ENCODE measurements around the gene SIGMAR1. TPM values are rescaled to one million over a fixed set of nuclear protein-coding genes. Genes with fewer than 3 reads are reported as not detected.
"Not testable (repeated sequence)": the region's sequence is repeated elsewhere in the genome, so short reads cannot be mapped to it uniquely, and the experiment has no call there.

Gene SIGMAR1
- total RNA-seq, 1 donor from 2014 or later, result 79.7 TPM

GRCh38 chr9:34646211-34647083, 8.9 kb upstream of the SIGMAR1 start, which contains the start of gene GALT:
TSS of gene GALT (plus strand) at chr9:34646675. CDS start at chr9:34646705, 30 bp downstream.
- H3K4me1 Mint-ChIP-seq (ENCODE audit: unreplicated experiment), result peaks cover 25% of the 10 kb centered on the region
- H3K36me3 Mint-ChIP-seq, result peaks cover 9% of the 10 kb centered on the region
- peak within 1 kb of the TSS; percentile 80 for H3K27ac Mint-ChIP-seq
- peak; percentile 56 for TF ChIP-seq CTCF (conservative IDR thresholded peaks at IDR 0.05)
- DNase-seq (ENCODE audit: extremely low spot score, unreplicated experiment), result peak; percentile 94
- H3K4me3 Mint-ChIP-seq, result peak within 1 kb of the TSS; percentile 92
- H3K27me3 Mint-ChIP-seq, result no peaks in the 10 kb centered on the region
- no peaks in the 10 kb centered on the region for H3K9me3 Mint-ChIP-seq

- Mint-ChIP-seq H3K36me3 (peaks cover 9% of the 10 kb centered on the region), H3K4me3 (peak overlapping the region; percentile 31), H3K4me1 (ENCODE audit: unreplicated experiment) (peaks cover 20% of the 10 kb centered on the region), H3K27me3 (no peaks in the 10 kb centered on the region), H3K27ac (no peak overlapping the region), H3K9me3 (no peaks in the 10 kb centered on the region)
- no peak for DNase-seq (ENCODE audit: extremely low spot score, unreplicated experiment)
- TF ChIP-seq CTCF (conservative IDR thresholded peaks at IDR 0.05), result no peak
Observed at GRCh38 chr9:34644766-34645314, 7.3 kb upstream of the SIGMAR1 start.

- H3K27me3 Mint-ChIP-seq, result no peaks in the 10 kb centered on the region
- H3K27ac Mint-ChIP-seq, result no peak overlapping the region
- no peaks in the 10 kb centered on the region for H3K36me3 Mint-ChIP-seq
- H3K9me3 Mint-ChIP-seq, result no peaks in the 10 kb centered on the region
- no peak overlapping the region for H3K4me3 Mint-ChIP-seq
- peaks cover 24% of the 10 kb centered on the region for H3K4me1 Mint-ChIP-seq (ENCODE audit: unreplicated experiment)
- no peak for TF ChIP-seq CTCF (conservative IDR thresholded peaks at IDR 0.05)
- DNase-seq (ENCODE audit: extremely low spot score, unreplicated experiment), result no peak
Observed at GRCh38 chr9:34642679-34643078, 5.1 kb upstream of the SIGMAR1 start.

- H3K9me3 Mint-ChIP-seq; DNase-seq (ENCODE audit: extremely low spot score, unreplicated experiment); H3K27me3 Mint-ChIP-seq; H3K27ac Mint-ChIP-seq; H3K36me3 Mint-ChIP-seq; H3K4me3 Mint-ChIP-seq: not testable (repeated sequence)
- peaks cover 18% of the 10 kb centered on the region for H3K4me1 Mint-ChIP-seq (ENCODE audit: unreplicated experiment)
Observed at GRCh38 chr9:34639322-34639721, 1.7 kb upstream of the SIGMAR1 start.

GRCh38 chr9:34638138-34638445, 505 bp upstream of the SIGMAR1 start:
- Mint-ChIP-seq H3K27me3 (no peaks in the 10 kb centered on the region), H3K36me3 (no peaks in the 10 kb centered on the region), H3K27ac (peak overlapping the region; percentile 76), H3K4me1 (ENCODE audit: unreplicated experiment) (peaks cover 22% of the 10 kb centered on the region), H3K4me3 (peak overlapping the region; percentile 91), H3K9me3 (no peaks in the 10 kb centered on the region)
- TF ChIP-seq CTCF (conservative IDR thresholded peaks at IDR 0.05), result no peak
- DNase-seq (ENCODE audit: extremely low spot score, unreplicated experiment), result no peak

GRCh38 chr9:34636791-34637355, 714 bp downstream of the SIGMAR1 start:
- Mint-ChIP-seq H3K36me3 (no peaks in the 10 kb centered on the region), H3K4me1 (ENCODE audit: unreplicated experiment) (peaks cover 22% of the 10 kb centered on the region), H3K27ac (peak overlapping the region; percentile 37), H3K9me3 (no peaks in the 10 kb centered on the region), H3K4me3 (peak overlapping the region; percentile 91), H3K27me3 (peaks cover 9% of the 10 kb centered on the region)
- no peak for DNase-seq (ENCODE audit: extremely low spot score, unreplicated experiment)
- TF ChIP-seq CTCF (conservative IDR thresholded peaks at IDR 0.05), result no peak

All from type B pancreatic cell (in vitro differentiated cells).